Activated CD4-positive, alpha-beta T cell treated with anti-CD3 and anti-CD28 coated beads, Interleukin-10, Interleukin-2, amounts not matched to agents 100 ng/mL and 50 ng/mL, durations not matched to agents 16 hours and 8 hours (primary cell): ENCODE results near the gene RAPGEF1.

ENCODE experiments used
- DNase-seq: peaks from one replicate; pipeline ENCODE4 v3.0.0-alpha.2; 2020

RAPGEF1 gene

GRCh38 chr9:131620764-131621520 lies 118.9 kb downstream of the RAPGEF1 start:
- DNase-seq, result no peak

GRCh38 chr9:131619680-131620079 lies 120.2 kb downstream of the RAPGEF1 start:
- no peak for DNase-seq

GRCh38 chr9:131618785-131619184 lies 121.1 kb downstream of the RAPGEF1 start:
- no peak for DNase-seq

- DNase-seq, result no peak
Measured at GRCh38 chr9:131618071-131618479, 121.8 kb downstream of the RAPGEF1 start.

- DNase-seq, result no peak
Measured at GRCh38 chr9:131617611-131618010, 122.3 kb downstream of the RAPGEF1 start.

GRCh38 chr9:131616983-131617604 lies 122.8 kb downstream of the RAPGEF1 start:
- no peak for DNase-seq

GRCh38 chr9:131614340-131614915 lies 125.4 kb downstream of the RAPGEF1 start:
- no peak for DNase-seq

GRCh38 chr9:131613921-131614320 lies 126.0 kb downstream of the RAPGEF1 start:
- DNase-seq, result no peak

- no peak for DNase-seq
Measured at GRCh38 chr9:131612851-131613250, 127.0 kb downstream of the RAPGEF1 start.

- DNase-seq, result no peak
Measured at GRCh38 chr9:131611586-131612315, 128.1 kb downstream of the RAPGEF1 start.

- no peak for DNase-seq
Measured at GRCh38 chr9:131610231-131610761, 129.6 kb downstream of the RAPGEF1 start.

- DNase-seq, result no peak
Measured at GRCh38 chr9:131609099-131609830, 130.6 kb downstream of the RAPGEF1 start.

GRCh38 chr9:131608493-131609037 lies 131.3 kb downstream of the RAPGEF1 start:
- DNase-seq, result no peak

- no peak for DNase-seq
Measured at GRCh38 chr9:131607591-131607990, 132.3 kb downstream of the RAPGEF1 start.

- DNase-seq, result no peak
Measured at GRCh38 chr9:131606896-131607567, 132.8 kb downstream of the RAPGEF1 start.

- no peak for DNase-seq
Measured at GRCh38 chr9:131605770-131606590, 133.9 kb downstream of the RAPGEF1 start.

- DNase-seq, result no peak
Measured at GRCh38 chr9:131603711-131604439, 136.0 kb downstream of the RAPGEF1 start.

GRCh38 chr9:131603199-131603598 lies 136.7 kb downstream of the RAPGEF1 start:
- DNase-seq, result no peak

GRCh38 chr9:131601683-131602181 lies 138.1 kb downstream of the RAPGEF1 start:
- no peak for DNase-seq

- no peak for DNase-seq
Measured at GRCh38 chr9:131598121-131598520, 141.8 kb downstream of the RAPGEF1 start.
